B cell (primary cell): ENCODE results near the gene GPC5. TPM values are rescaled to one million over a fixed set of nuclear protein-coding genes. Genes with fewer than 3 reads are reported as not detected.

Experiments
- ATAC-seq: fragments of 200-7000 bp; cut with Tn5 transposase; one replicate; pipeline ENCODE4 v1.10.0; 2021; ENCODE audit warnings: low read depth, mild to moderate bottlenecking, moderate number of reproducible peaks, moderate library complexity
- CTCF ChIA-PET: fragments of 350-600 bp; sonication (Branson Sonifier 250); formaldehyde crosslinking; loops from one replicate; lab custom pipeline; 2021; ENCODE audit warnings: antibody characterized with exemption, inconsistent platforms; lab: Charles Lee
- POLR2A ChIA-PET: fragments of 350-600 bp; sonication (Branson Sonifier 250); formaldehyde crosslinking; loops from one replicate; lab custom pipeline; 2021; ENCODE audit warnings: antibody characterized with exemption; lab: Charles Lee
- DNase-seq: peaks from one replicate; pipeline ENCODE4 v3.0.0; 2013
- H2AFZ ChIP-seq: 2 replicates; pipeline ENCODE4 v1.6.1; 2012; ENCODE audit warnings: mild to moderate bottlenecking, low read depth, low read length; ENCODE audit not compliant: insufficient read depth, poor library complexity, severe bottlenecking
- H3K27ac ChIP-seq, 2 donors: 1 replicate in 1 of 2; 2 replicates in 1 of 2; pipeline ENCODE4 v1.5.1; 2012 to 2013; ENCODE audit warnings: low read length in 2 of 2, mild to moderate bottlenecking in 2 of 2, moderate library complexity in 1 of 2
- H3K27me3 ChIP-seq, 4 experiments: fragments of 200-600 bp in 1 of 4; sonication (generic) in 1 of 4; replicated peaks in 1 of 4; 1 replicate in 2 of 4; 2 replicates in 2 of 4; pipeline versions ENCODE4 v1.6.1 to v1.7.0; 2013 to 2016; ENCODE audit warnings: low read length in 3 of 4, mild to moderate bottlenecking in 2 of 4, mixed read lengths in 1 of 4, moderate library complexity in 1 of 4; ENCODE audit not compliant: insufficient read depth in 4 of 4, control insufficient read depth in 3 of 4; ENCODE audit errors: control extremely low read depth in 1 of 4
- H3K36me3 ChIP-seq, 2 experiments: replicated peaks in 1 of 2; 1 replicate in 1 of 2; 2 replicates in 1 of 2; pipeline versions ENCODE4 v1.6.1 to v1.7.1; 2013; ENCODE audit warnings: low read length in 1 of 2; ENCODE audit not compliant: insufficient read depth in 2 of 2, control insufficient read depth in 1 of 2; ENCODE audit errors: control extremely low read depth in 1 of 2, extremely low read depth in 1 of 2
- H3K4me1 ChIP-seq, 2 donors: fragments of 200-600 bp in 1 of 2; sonication (generic) in 1 of 2; 1 replicate in 1 of 2; 2 replicates in 1 of 2; pipeline versions ENCODE4 v1.5.1 to v1.6.1; 2013 to 2017; ENCODE audit warnings: low read length in 2 of 2; ENCODE audit not compliant: control insufficient read depth in 2 of 2, insufficient read depth in 2 of 2
- H3K4me2 ChIP-seq: replicated peaks from 2 replicates; pipeline ENCODE3; 2012; ENCODE audit warnings: mild to moderate bottlenecking, low read depth, low read length; ENCODE audit not compliant: poor library complexity, severe bottlenecking
- H3K4me3 ChIP-seq, 5 experiments: fragments of 200-600 bp in 1 of 5; sonication (generic) in 1 of 5; 1 replicate in 3 of 5; 2 replicates in 2 of 5; pipeline versions ENCODE4 v1.5.1 to v1.7.0; 2011 to 2016; ENCODE audit warnings: low read length in 4 of 5, mild to moderate bottlenecking in 4 of 5, low read depth in 2 of 5, control low read depth in 1 of 5, moderate library complexity in 1 of 5; ENCODE audit not compliant: insufficient read depth in 1 of 5; ENCODE audit errors: control extremely low read depth in 1 of 5, extremely low read depth in 1 of 5
- H3K79me2 ChIP-seq: fragments of 200-600 bp; sonication (generic); one replicate; pipeline ENCODE4 v1.6.0; 2016; ENCODE audit warnings: low read length; ENCODE audit not compliant: control insufficient read depth, insufficient read depth
- H3K9ac ChIP-seq: fragments of 200-600 bp; sonication (generic); 2 replicates; pipeline ENCODE4 v1.6.1; 2017; ENCODE audit warnings: mild to moderate bottlenecking, low read length, moderate library complexity
- H3K9me3 ChIP-seq, 3 donors: one replicate each; pipeline versions ENCODE4 v1.6.1 to v1.7.1; 2013; ENCODE audit warnings: low read length in 2 of 3; ENCODE audit not compliant: control insufficient read depth in 2 of 3, insufficient read depth in 1 of 3; ENCODE audit errors: control extremely low read depth in 1 of 3
- H4K20me1 ChIP-seq: 2 replicates; pipeline ENCODE4 v1.6.0; 2012; ENCODE audit warnings: mild to moderate bottlenecking, low read length; ENCODE audit not compliant: insufficient read depth, control insufficient read depth, poor library complexity, severe bottlenecking
- H3K27ac Mint-ChIP-seq: one replicate; pipeline ENCODE4 v1.8.0; 2021; ENCODE audit warnings: mixed read lengths
- H3K27me3 Mint-ChIP-seq: one replicate; pipeline ENCODE4 v1.8.0; 2021; ENCODE audit warnings: mixed read lengths
- H3K4me1 Mint-ChIP-seq: one replicate; pipeline ENCODE4 v1.8.0; 2021; ENCODE audit warnings: mixed read lengths
- H3K4me3 Mint-ChIP-seq: one replicate; pipeline ENCODE4 v1.8.0; 2021; ENCODE audit warnings: mixed read lengths
- H3K9me3 Mint-ChIP-seq: one replicate; pipeline ENCODE4 v1.8.0; 2022; ENCODE audit warnings: mixed read lengths; ENCODE audit not compliant: insufficient read depth
- EZH2 ChIP-seq: IDR thresholded peaks from 2 replicates; pipeline ENCODE4 v1.6.1; 2012; ENCODE audit warnings: borderline replicate concordance, low read depth, mild to moderate bottlenecking, moderate library complexity, low read length; ENCODE audit not compliant: insufficient read depth, poor library complexity, severe bottlenecking
- WGBS: methylation state at CpG from one replicate; pipeline ENCODE4 v1.1.5; 2013; ENCODE audit warnings: missing lambda C conversion rate; ENCODE audit not compliant: insufficient coverage; 5-methylcytosine and 5-hydroxymethylcytosine counted together
- intact Hi-C: fragments of 100-400 bp; cut with micrococcal nuclease; formaldehyde crosslinking; loops from one replicate; pipeline ENCODE4 v1.10.0; 2022
- polyA plus RNA-seq: library from polyadenylated mRNA; depleted of rRNA; stranded (reverse); fragments of >200 nt; gene quantifications from 2 replicates; pipeline ENCODE4 v1.2.3, GENCODE V29; 2012
- total RNA-seq, 2 donors: library from RNA; stranded (reverse); fragments of 120-200 nt in 1 of 2; gene quantifications; 1 replicate in 1 of 2; 2 replicates in 1 of 2; pipeline versions ENCODE4 v1.2.3 to v1.2.4, GENCODE V29; 2013 to 2022
- TF ChIP-seq, protein P1 (sequence below): fragments of 200-600 bp; IDR thresholded peaks from one replicate; pipeline ENCODE4 v1.8.0; 2022; ENCODE audit warnings: antibody characterized with exemption, mild to moderate bottlenecking

GPC5 gene
- total and polyA plus RNA-seq, 2 donors (not counting 1 experiment from before 2014, with no cell fraction given): 0.15 to 0.30 TPM

DNA sequence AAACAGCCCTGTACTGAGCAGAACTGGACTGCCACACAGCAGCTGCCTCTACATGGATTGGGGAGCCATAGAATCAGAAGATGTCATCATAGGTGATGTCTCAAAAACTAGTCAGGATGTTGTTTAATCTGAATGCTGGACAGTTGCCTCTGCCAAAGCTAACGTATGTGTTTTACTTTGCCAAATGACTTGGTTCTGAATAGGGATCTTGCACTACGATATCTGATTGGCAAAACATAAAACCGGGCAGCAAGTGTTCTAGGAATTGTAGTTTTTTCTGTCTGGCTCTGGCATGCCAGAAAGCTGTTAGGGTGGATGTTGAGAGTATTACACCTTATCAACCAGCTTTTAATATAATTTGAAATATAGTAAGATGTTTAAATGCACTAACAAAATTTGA, 645.9 kb downstream of the GPC5 start:
- no peak overlapping the region for H3K9ac ChIP-seq
- POLR2A ChIA-PET: no interaction called here
- no peak for TF ChIP-seq EZH2
- TF ChIP-seq, protein P1, sequence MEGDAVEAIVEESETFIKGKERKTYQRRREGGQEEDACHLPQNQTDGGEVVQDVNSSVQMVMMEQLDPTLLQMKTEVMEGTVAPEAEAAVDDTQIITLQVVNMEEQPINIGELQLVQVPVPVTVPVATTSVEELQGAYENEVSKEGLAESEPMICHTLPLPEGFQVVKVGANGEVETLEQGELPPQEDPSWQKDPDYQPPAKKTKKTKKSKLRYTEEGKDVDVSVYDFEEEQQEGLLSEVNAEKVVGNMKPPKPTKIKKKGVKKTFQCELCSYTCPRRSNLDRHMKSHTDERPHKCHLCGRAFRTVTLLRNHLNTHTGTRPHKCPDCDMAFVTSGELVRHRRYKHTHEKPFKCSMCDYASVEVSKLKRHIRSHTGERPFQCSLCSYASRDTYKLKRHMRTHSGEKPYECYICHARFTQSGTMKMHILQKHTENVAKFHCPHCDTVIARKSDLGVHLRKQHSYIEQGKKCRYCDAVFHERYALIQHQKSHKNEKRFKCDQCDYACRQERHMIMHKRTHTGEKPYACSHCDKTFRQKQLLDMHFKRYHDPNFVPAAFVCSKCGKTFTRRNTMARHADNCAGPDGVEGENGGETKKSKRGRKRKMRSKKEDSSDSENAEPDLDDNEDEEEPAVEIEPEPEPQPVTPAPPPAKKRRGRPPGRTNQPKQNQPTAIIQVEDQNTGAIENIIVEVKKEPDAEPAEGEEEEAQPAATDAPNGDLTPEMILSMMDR: no peak
- Mint-ChIP-seq H3K9me3 (peaks cover 4% of the 10 kb centered on the region), H3K27ac (no peak overlapping the region), H3K27me3 (no peaks in the 10 kb centered on the region), H3K4me3 (no peak overlapping the region), H3K4me1 (no peaks in the 10 kb centered on the region)
- no peaks in the 10 kb centered on the region for H3K79me2 ChIP-seq
- ATAC-seq (no peak), DNase-seq (no peak)
- H3K4me2 ChIP-seq: no peak overlapping the region
- no peaks in the 10 kb centered on the region for H3K36me3 ChIP-seq
- intact Hi-C loops: no loop called here
- H3K4me3 ChIP-seq: no peak overlapping the region
- H3K27me3 ChIP-seq: no peaks in the 10 kb centered on the region
- no peaks in the 10 kb centered on the region for H3K9me3 ChIP-seq
- 90% methylated on average over 2 of the region's 3 CpGs for WGBS
- no peaks in the 10 kb centered on the region for H3K4me1 ChIP-seq
- H3K27ac ChIP-seq: no peak overlapping the region
- CTCF ChIA-PET: no interaction called here
- H2AFZ ChIP-seq: no peak overlapping the region
- H4K20me1 ChIP-seq: no peaks in the 10 kb centered on the region

DNA sequence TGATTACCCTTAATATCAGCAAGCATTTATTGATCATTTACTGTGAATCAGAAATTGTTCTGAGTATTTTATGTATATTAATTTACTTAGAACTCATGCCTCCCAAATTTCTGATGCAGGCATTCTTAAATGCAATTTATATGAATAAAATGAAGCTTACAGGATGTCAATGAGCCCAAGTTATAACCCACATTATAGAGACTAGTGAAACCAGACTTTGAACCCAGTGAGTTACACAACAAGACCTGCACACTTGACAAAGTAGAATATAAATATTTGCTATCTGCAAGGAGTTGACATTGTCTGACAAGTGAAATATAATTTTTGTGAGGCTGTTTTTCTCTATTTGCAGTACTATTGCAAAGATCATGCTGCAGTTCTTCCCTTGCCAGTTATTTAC, 656.0 kb downstream of the GPC5 start:
- H3K4me3 Mint-ChIP-seq: no peak overlapping the region

More for the DNA sequence above, 656.0 kb downstream of the GPC5 start:
- Histone ChIP-seq H3K36me3 (no peaks in the 10 kb centered on the region), H3K27ac (no peak overlapping the region), H3K4me3 (no peak overlapping the region), H3K4me2 (no peak overlapping the region), H3K79me2 (no peaks in the 10 kb centered on the region), H2AFZ (no peak overlapping the region), H3K4me1 (no peaks in the 10 kb centered on the region), H3K9me3 (peaks cover 0 to 6% (median 1%) of the 10 kb centered on the region in 3 donors), H3K27me3 (no peaks in the 10 kb centered on the region), H3K9ac (no peak overlapping the region), H4K20me1 (no peaks in the 10 kb centered on the region)
- no peak for DNase-seq
- Mint-ChIP-seq H3K27ac (no peak overlapping the region), H3K4me1 (no peaks in the 10 kb centered on the region), H3K9me3 (no peaks in the 10 kb centered on the region), H3K27me3 (no peaks in the 10 kb centered on the region)
- intact Hi-C loops: no loop called here
- TF ChIP-seq, protein P1: no peak
- no peak for TF ChIP-seq EZH2
- ChIA-PET POLR2A (no interaction called here), CTCF (no interaction called here)
- ATAC-seq: no peak
